IPS-20b (cell line): ENCODE results near the gene ACAP2.

ENCODE experiments used
- H3K27ac ChIP-seq: one replicate; pipeline ENCODE4 v1.5.1; 2013; ENCODE audit warnings: low read length
- H3K27me3 ChIP-seq: 2 replicates; pipeline ENCODE4 v1.6.1; 2013; ENCODE audit warnings: mild to moderate bottlenecking, low read length, inconsistent platforms; ENCODE audit not compliant: insufficient read depth
- H3K36me3 ChIP-seq: 2 replicates; pipeline ENCODE4 v1.6.1; 2013; ENCODE audit warnings: low read depth, mild to moderate bottlenecking, inconsistent platforms, low read length, moderate library complexity; ENCODE audit not compliant: insufficient read depth
- H3K4me1 ChIP-seq: 2 replicates; pipeline ENCODE4 v1.6.1; 2013; ENCODE audit warnings: mild to moderate bottlenecking, control low read depth, inconsistent platforms, low read length, moderate library complexity; ENCODE audit not compliant: insufficient read depth
- H3K4me3 ChIP-seq: 2 replicates; pipeline ENCODE4 v1.5.1; 2013; ENCODE audit warnings: mild to moderate bottlenecking, low read length, inconsistent platforms
- H3K9ac ChIP-seq: 2 replicates; pipeline ENCODE4 v1.6.1; 2013; ENCODE audit warnings: low read depth, mild to moderate bottlenecking, inconsistent platforms, low read length, moderate library complexity
- H3K9me3 ChIP-seq: 2 replicates; pipeline ENCODE4 v1.6.1; 2013; ENCODE audit warnings: mild to moderate bottlenecking, low read depth, low read length, inconsistent platforms; ENCODE audit not compliant: insufficient read depth

ACAP2 gene

DNA sequence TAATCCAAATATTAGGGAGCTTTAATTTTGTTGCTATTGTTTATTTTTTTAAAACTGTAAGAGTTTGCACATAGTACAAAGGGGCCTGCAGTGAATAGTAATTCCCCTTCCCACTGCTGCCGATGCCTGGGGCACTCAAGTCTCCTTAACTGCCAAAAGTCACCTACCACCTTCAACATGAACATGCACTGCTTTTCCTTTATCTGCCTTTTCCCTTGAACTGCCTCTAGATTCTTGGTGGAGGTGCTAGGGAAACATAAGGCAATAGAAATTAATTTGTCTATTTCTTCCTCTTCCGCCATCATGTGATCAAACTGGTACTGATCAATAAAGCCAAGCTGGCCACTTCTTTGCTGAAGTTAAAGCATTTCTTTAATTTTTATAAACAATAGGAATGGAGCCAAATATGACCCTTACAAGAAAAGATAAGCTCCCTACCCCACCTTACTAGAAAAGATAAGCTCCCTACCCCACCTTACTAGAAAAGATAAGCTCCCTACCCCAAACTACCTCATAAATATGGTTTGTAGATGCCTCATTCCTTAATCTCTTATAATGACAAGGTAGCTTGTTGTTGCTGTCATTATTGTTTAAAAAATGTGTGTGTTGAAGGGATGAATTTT lies 17.4 kb upstream of the ACAP2 start:
- no peaks in the 10 kb centered on the region for H3K9me3 ChIP-seq
- H3K27ac ChIP-seq, result no peak overlapping the region
- H3K4me3 ChIP-seq, result no peak overlapping the region
- no peak overlapping the region for H3K9ac ChIP-seq
- H3K36me3 ChIP-seq, result no peaks in the 10 kb centered on the region
- H3K4me1 ChIP-seq, result no peaks in the 10 kb centered on the region
- H3K27me3 ChIP-seq, result no peaks in the 10 kb centered on the region

DNA sequence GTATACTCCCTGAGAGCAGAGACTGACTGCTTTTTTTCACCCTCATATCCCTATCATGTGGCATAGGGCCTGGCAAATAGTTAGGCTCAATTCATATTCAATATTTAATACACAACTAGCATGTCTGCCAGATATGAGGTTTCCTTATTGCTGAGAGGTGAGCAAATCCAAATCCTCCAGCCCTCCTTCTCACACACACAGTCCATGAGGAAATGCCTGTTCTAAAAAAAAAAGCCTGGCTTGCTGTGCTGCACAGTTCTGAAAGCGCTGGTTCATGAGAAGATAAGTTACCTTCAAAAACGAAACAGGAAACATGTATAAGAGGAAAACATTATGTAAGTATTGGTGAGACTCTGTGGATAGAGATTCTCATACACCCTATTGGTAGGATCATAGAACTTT lies 15.5 kb upstream of the ACAP2 start:
- Histone ChIP-seq H3K27ac (no peak overlapping the region), H3K4me3 (no peak overlapping the region), H3K9me3 (no peaks in the 10 kb centered on the region), H3K27me3 (no peaks in the 10 kb centered on the region), H3K36me3 (no peaks in the 10 kb centered on the region), H3K9ac (no peak overlapping the region), H3K4me1 (no peaks in the 10 kb centered on the region)

DNA sequence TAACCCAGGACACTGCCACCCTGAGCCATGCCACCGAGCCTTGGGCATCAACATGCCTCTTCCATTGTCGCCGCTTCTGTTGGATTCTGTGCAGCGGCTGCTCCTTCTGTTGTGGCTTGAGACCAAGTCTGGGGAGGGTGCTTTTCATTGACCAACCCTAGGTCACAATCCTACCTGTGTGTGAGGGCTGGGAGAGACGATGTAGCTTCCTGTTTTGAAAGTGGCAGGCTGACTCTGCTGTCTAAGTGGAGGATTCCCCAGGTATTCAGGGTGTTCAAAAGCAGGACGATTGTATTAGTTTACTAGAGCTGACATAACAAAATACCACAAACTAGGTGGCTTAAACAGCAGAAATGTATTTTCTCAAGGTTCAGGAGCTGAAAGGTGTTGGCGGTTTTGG lies 13.0 kb upstream of the ACAP2 start:
- Histone ChIP-seq H3K36me3 (no peaks in the 10 kb centered on the region), H3K27ac (no peak overlapping the region), H3K4me3 (no peak overlapping the region), H3K4me1 (no peaks in the 10 kb centered on the region; the same call in 1 of the 2 replicates), H3K27me3 (no peaks in the 10 kb centered on the region), H3K9me3 (no peaks in the 10 kb centered on the region), H3K9ac (no peak overlapping the region)

DNA sequence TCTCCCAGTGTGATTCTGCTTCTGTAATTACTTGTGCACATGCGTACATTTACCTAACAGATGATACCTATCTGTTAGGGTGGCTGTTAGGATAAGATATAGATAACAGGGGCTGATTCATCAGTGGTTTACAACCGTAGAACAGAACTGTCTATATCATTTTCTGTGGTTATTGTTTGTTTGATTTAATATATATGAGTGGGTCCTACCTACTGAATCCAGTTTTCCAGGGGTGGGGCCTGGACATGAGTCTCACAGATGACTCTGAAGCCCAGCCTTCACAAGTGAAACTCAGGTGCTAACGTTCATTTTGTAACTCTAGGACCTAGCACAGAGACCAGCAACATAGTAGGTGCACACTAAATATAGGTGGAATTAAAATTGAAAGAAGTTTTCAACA lies 10.4 kb upstream of the ACAP2 start:
- H3K4me3 ChIP-seq, result no peak overlapping the region
- no peaks in the 10 kb centered on the region for H3K9me3 ChIP-seq
- no peak overlapping the region for H3K27ac ChIP-seq
- H3K9ac ChIP-seq, result no peak overlapping the region
- H3K36me3 ChIP-seq, result no peaks in the 10 kb centered on the region
- H3K27me3 ChIP-seq, result no peaks in the 10 kb centered on the region
- H3K4me1 ChIP-seq, result no peaks in the 10 kb centered on the region; the same call in 1 of the 2 replicates

DNA sequence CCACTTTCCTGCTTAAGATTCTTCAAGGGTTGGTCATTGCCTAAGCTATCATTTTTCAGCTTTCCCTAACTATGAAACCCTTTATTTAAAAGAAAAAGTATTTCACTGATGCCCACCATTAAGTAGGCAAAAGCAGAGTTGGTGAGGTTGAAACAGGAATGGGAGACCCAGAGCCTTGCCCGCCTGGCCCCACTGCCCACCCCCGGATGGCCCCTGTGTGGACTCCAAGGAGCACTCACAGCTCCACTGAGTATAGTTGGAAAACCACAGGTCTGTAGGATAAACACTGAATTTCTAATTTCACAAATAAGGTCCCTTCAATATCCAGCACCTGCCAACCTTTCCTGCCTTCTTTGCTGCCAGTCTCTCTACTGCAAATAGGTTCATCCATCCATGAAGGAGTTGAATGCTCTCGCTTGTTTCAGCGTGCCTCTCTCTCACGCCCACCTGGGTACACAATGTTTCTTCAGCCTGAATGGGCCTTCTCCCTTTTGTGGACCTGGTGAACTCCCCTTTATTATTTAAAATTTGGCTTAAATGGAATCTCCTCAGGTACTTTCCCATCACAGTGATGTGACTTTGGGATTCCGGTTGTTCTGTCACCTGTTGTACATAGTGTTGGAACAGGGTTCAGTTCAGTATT lies 8.7 kb upstream of the ACAP2 start:
- Histone ChIP-seq H3K27ac (no peak overlapping the region), H3K4me1 (no peaks in the 10 kb centered on the region; the same call in 1 of the 2 replicates), H3K9me3 (no peaks in the 10 kb centered on the region), H3K36me3 (no peaks in the 10 kb centered on the region), H3K27me3 (no peaks in the 10 kb centered on the region), H3K4me3 (no peak overlapping the region), H3K9ac (no peak overlapping the region)

DNA sequence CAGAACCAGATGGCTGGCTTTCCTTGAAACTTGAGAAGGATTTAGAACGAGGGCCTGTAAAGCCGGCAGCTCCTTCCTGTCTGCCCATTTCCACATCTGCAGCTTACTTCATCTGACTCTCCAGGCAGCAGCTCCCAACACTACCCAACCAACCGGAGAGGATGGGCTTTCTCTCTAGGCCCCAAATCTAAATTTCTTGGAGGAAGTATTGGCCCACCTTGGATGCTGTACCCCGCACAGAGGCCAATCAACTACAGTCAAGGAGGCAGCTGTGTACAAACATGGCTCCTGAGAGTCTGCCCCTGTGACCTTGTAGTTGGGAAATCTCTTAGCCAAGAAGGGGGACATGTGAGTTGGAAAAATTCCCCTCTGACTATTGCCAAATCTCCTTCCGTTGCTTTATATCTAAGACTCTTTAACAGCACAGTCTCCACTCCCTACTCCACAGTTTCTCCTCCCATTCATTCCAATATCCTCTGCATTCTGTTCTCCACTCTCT lies 8.0 kb upstream of the ACAP2 start:
- Histone ChIP-seq H3K4me3 (no peak overlapping the region), H3K27me3 (no peaks in the 10 kb centered on the region), H3K36me3 (no peaks in the 10 kb centered on the region), H3K9me3 (no peaks in the 10 kb centered on the region), H3K4me1 (peaks cover 6% of the 10 kb centered on the region), H3K9ac (no peak overlapping the region), H3K27ac (no peak overlapping the region)

DNA sequence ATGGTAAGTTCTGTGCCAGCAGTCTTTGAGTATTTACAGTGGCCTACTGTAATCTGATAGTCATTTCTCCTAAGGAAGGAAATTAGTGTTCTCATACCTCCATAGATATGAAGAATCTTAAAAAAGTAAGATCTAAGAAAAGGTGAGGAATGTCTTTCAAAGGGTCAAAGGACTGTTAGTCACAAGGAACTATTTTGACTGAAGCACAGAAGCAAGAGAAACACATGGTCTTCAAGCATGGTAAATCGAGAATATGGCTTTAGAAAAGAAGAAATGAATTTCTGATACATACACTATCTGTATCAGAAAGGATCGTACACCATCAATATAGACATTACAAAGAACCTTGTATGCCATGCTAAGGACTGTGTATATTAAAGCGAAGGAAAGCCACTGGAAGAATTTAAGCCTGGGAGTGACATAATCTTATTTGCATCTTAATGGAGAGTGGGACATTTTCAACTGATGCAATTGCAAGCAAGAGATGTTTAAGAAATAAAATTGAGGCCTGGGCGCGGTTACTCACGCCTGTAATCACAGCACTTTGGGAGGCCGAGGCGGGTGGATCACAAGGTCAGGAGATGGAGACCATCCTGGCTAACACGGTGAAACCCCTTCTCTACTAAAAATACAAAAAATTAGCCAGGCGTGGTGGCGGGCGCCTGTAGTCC lies 5.5 kb upstream of the ACAP2 start:
- H3K27me3 ChIP-seq, result no peaks in the 10 kb centered on the region
- no peak overlapping the region for H3K9ac ChIP-seq
- no peak overlapping the region for H3K27ac ChIP-seq
- no peak overlapping the region for H3K4me3 ChIP-seq
- H3K9me3 ChIP-seq, result no peaks in the 10 kb centered on the region
- H3K36me3 ChIP-seq, result no peaks in the 10 kb centered on the region
- H3K4me1 ChIP-seq, result peaks cover 11% of the 10 kb centered on the region

DNA sequence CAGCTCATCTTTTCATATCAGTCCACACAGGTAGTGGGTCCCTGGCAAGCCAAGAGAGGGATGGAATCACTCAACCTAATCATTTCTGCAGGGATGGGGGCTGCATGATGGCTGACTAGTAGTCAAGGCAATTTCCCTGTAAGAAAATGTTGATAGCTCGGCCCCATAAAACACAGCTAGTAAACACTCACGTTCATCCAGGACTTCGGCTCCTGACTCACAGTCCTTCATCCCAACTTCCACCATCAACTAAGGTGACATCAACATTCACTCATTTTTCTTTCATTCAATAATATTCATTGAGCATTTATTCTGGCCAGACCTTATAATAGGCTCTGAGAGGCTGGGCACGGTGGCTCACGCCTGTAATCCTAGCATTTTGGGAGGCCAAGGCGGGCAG lies 4.4 kb upstream of the ACAP2 start:
- Histone ChIP-seq H3K27ac (no peak overlapping the region), H3K27me3 (no peaks in the 10 kb centered on the region), H3K9me3 (no peaks in the 10 kb centered on the region), H3K4me1 (peaks cover 12% of the 10 kb centered on the region), H3K4me3 (no peak overlapping the region), H3K9ac (no peak overlapping the region), H3K36me3 (no peaks in the 10 kb centered on the region)

DNA sequence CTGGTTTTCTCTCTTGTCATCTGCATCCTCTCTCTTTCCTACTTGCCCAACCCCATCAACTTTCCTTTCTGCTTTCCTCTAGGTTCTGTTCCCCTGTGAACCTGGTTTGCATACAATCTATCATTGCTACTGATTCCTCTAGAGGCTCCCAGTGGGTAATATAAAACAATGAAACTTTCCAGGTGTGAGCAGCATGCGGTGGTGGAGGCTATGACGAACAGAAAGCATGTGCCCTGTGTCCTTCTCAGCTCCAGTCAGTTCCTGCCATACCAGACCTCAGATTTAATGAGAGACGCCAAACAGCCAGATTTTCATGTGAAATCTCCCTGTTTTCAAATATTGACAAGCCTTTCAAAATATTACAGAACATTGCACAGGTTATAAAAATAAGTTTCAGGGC lies 3.5 kb upstream of the ACAP2 start:
- Histone ChIP-seq H3K9ac (no peak overlapping the region), H3K4me1 (peaks cover 15% of the 10 kb centered on the region), H3K4me3 (no peak overlapping the region), H3K27me3 (no peaks in the 10 kb centered on the region), H3K27ac (no peak overlapping the region), H3K36me3 (no peaks in the 10 kb centered on the region), H3K9me3 (no peaks in the 10 kb centered on the region)

DNA sequence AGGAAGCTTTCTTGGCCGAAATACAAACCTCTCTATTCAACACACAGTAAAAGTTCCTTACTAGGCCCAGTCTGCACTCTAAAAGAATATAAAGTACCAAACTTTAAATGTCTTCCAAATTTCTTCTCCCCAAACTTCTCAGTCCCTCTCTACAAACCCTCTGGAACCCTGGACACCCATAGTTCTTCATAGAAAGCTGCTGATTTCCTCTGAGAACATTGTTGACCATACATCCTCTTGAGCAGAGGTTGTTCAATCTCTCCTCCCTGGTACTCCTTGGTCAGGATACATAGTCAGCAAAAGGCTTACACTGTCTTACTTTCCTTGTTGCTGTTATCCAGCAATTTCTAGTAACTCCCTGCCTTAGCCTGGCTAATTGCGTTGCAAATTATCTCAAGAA lies 3.1 kb upstream of the ACAP2 start:
- H3K4me1 ChIP-seq, result peaks cover 18% of the 10 kb centered on the region
- H3K4me3 ChIP-seq, result no peak overlapping the region
- no peaks in the 10 kb centered on the region for H3K9me3 ChIP-seq
- H3K9ac ChIP-seq, result no peak overlapping the region
- H3K36me3 ChIP-seq, result no peaks in the 10 kb centered on the region
- no peak overlapping the region for H3K27ac ChIP-seq
- H3K27me3 ChIP-seq, result no peaks in the 10 kb centered on the region

DNA sequence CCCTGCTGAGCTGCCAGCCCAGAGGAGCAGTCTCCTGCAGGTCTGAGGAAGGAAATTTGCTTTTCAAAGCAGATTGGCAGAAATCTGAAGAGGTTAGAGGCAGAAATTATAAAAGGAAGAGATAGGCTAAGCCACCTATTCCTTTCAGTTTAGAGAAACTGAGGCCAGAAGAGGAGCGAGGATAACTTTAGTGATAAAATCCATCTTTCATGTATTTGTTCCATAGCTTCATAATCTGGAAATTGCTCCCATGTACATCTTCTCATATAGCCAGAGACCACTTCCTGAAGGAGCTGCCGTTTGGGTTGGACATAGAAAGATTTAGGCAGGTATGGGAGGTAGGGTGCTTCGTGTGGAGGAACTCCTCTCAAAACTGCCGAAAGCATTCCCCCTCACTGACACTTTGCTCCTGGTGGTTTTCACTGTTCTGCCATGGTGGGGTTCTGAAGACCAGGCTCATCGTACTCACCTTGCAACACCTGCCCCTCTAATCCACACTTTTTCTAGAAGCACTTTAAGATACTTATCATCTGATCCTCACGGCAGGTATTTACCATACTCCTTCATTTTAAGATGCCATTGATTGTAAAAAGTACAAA lies 670 bp upstream of the ACAP2 start:
- Histone ChIP-seq H3K9ac (peak overlapping the region; percentile 57; the same call in 1 of the 2 replicates), H3K4me3 (peak overlapping the region; percentile 63), H3K27ac (no peak overlapping the region), H3K27me3 (no peaks in the 10 kb centered on the region), H3K36me3 (no peaks in the 10 kb centered on the region), H3K4me1 (peaks cover 22% of the 10 kb centered on the region), H3K9me3 (no peaks in the 10 kb centered on the region)
